ENCODE results near the gene SLTM.
"Not testable (repeated sequence)": the region's sequence is repeated elsewhere in the genome, so short reads cannot be mapped to it uniquely, and the experiment has no call there.

- TF ChIP-seq CTCF (conservative IDR thresholded peaks at IDR 0.05; ENCODE audit: low read depth, low read length); EZH2 (IDR thresholded peaks at IDR 0.05; ENCODE audit: borderline replicate concordance, low read depth, low read length, poor library complexity, severe bottlenecking): not testable (repeated sequence)
Measured at GRCh38 chr15:58856621-58857020, 76.9 kb downstream of the SLTM start.
